Panc1 (cell line): Measurements from ENCODE around the gene SRMS. TPM values are rescaled to one million over a fixed set of nuclear protein-coding genes. Genes with fewer than 3 reads are reported as not detected.

Experiments used
- ATAC-seq: fragments of 200-7000 bp; cut with Tn5 transposase; 2 replicates; pipeline ENCODE4 v1.9.1; 2020; ENCODE audit warnings: mild to moderate bottlenecking, moderate library complexity
- BruUV-seq: library from RNA; stranded (reverse); fragments of 400-500 nt; replicated peaks from 2 replicates; lab custom pipeline; 2021; lab: Mats Ljungman, UMichigan
- CTCF ChIA-PET: fragments of 300-600 bp; sonication (Branson Sonifier 250); formaldehyde crosslinking; loops from one replicate; lab custom pipeline; 2022; ENCODE audit warnings: antibody characterized with exemption; lab: Charles Lee
- POLR2A ChIA-PET: fragments of 300-600 bp; sonication (Branson Sonifier 250); formaldehyde crosslinking; loops from one replicate; lab custom pipeline; 2022; ENCODE audit warnings: antibody characterized with exemption; lab: Charles Lee
- DNase-seq: peaks from one replicate; pipeline ENCODE4 v3.0.0-alpha.2; 2010; ENCODE audit warnings: low read depth, low spot score
- H3K27ac ChIP-seq: 2 replicates; pipeline ENCODE4 v1.5.1; 2011; ENCODE audit warnings: mild to moderate bottlenecking, low read length, inconsistent platforms
- H3K27me3 ChIP-seq: fragments of 200-500 bp; sonication (Bioruptor generic); 2 replicates; pipeline ENCODE4 v1.6.0; 2014; ENCODE audit warnings: low read length, inconsistent platforms; ENCODE audit not compliant: control insufficient read depth, insufficient read depth
- H3K36me3 ChIP-seq: fragments of 200-500 bp; sonication (Bioruptor generic); 2 replicates; pipeline ENCODE4 v1.5.1; 2014; ENCODE audit warnings: inconsistent platforms, mild to moderate bottlenecking, low read length, moderate library complexity; ENCODE audit not compliant: control insufficient read depth, insufficient read depth
- H3K4me1 ChIP-seq: 2 replicates; pipeline ENCODE4 v1.5.1; 2011; ENCODE audit warnings: inconsistent platforms, mild to moderate bottlenecking, low read length, moderate library complexity; ENCODE audit not compliant: control insufficient read depth, insufficient read depth
- H3K4me3 ChIP-seq, 2 experiments: 2 replicates each; pipeline ENCODE4 v1.5.1; 2011 to 2012; ENCODE audit warnings: low read depth in 2 of 2, low read length in 2 of 2, mild to moderate bottlenecking in 2 of 2, inconsistent platforms in 1 of 2, moderate library complexity in 1 of 2
- H3K9me3 ChIP-seq: fragments of 200-500 bp; sonication (Bioruptor generic); 2 replicates; pipeline ENCODE4 v1.5.1; 2014; ENCODE audit warnings: low read depth, mild to moderate bottlenecking, inconsistent platforms, low read length, moderate library complexity; ENCODE audit not compliant: control insufficient read depth, insufficient read depth
- POLR2AphosphoS5 ChIP-seq: IDR thresholded peaks from 2 replicates; pipeline ENCODE4 v1.6.1; 2012; ENCODE audit warnings: mild to moderate bottlenecking, low read depth, low read length, moderate library complexity
- REST ChIP-seq, 2 experiments: IDR thresholded peaks; 2 replicates each; pipeline ENCODE4 v1.6.1; 2011 to 2012; ENCODE audit warnings: low read depth in 2 of 2, control low read depth in 1 of 2, low read length in 1 of 2, mild to moderate bottlenecking in 1 of 2, moderate library complexity in 1 of 2; ENCODE audit not compliant: insufficient read depth in 1 of 2
- SIN3A ChIP-seq: IDR thresholded peaks from 2 replicates; pipeline ENCODE4 v1.6.1; 2012; ENCODE audit warnings: low read depth, mild to moderate bottlenecking, low read length, moderate library complexity, borderline replicate concordance; ENCODE audit not compliant: insufficient read depth
- TCF7L2 ChIP-seq: IDR thresholded peaks from 2 replicates; pipeline ENCODE4 v1.6.1; 2011; ENCODE audit warnings: mild to moderate bottlenecking, low read depth, low read length, inconsistent platforms
- in situ Hi-C: cut with HindIII; loops from 2 replicates; pipeline ENCODE4 v1.10.0; 2016; ENCODE audit warnings: low sequenced_read_pairs, low pct_unique_long_range_greater_than_20kb
- intact Hi-C: fragments of 100-400 bp; cut with micrococcal nuclease; formaldehyde crosslinking; loops from one replicate; pipeline ENCODE4 v1.10.0; 2022; ENCODE audit not compliant: unreplicated experiment
- total RNA-seq: library from RNA; stranded (reverse); gene quantifications from one replicate; pipeline ENCODE4 v1.2.1, GENCODE V29; 2021; ENCODE audit not compliant: unreplicated experiment
- TF ChIP-seq, protein P1 (sequence below): fragments of 450-650 bp; IDR thresholded peaks from 2 replicates; pipeline ENCODE4 v1.5.1; 2017; ENCODE audit warnings: mild to moderate bottlenecking

The SRMS gene
- total RNA-seq, 1 experiment from 2014 or later, result not detected

- POLR2A ChIA-PET, result interaction anchor here (0.6 kb wide), 1 partner anchor 14 kb away, joined by 9 read pairs; no protein-coding TSS in a partner anchor
- TF ChIP-seq SIN3A (no peak), TCF7L2 (no peak), POLR2AphosphoS5 (no peak), REST (IDR thresholded peaks at IDR 0.05; ENCODE audit: insufficient read depth in 1 of 2, low read depth in 2 of 2, low read length in 1 of 2) (no peak)
- TF ChIP-seq, protein P1, sequence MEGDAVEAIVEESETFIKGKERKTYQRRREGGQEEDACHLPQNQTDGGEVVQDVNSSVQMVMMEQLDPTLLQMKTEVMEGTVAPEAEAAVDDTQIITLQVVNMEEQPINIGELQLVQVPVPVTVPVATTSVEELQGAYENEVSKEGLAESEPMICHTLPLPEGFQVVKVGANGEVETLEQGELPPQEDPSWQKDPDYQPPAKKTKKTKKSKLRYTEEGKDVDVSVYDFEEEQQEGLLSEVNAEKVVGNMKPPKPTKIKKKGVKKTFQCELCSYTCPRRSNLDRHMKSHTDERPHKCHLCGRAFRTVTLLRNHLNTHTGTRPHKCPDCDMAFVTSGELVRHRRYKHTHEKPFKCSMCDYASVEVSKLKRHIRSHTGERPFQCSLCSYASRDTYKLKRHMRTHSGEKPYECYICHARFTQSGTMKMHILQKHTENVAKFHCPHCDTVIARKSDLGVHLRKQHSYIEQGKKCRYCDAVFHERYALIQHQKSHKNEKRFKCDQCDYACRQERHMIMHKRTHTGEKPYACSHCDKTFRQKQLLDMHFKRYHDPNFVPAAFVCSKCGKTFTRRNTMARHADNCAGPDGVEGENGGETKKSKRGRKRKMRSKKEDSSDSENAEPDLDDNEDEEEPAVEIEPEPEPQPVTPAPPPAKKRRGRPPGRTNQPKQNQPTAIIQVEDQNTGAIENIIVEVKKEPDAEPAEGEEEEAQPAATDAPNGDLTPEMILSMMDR, result no peak
Measured at GRCh38 chr20:63567136-63567385, 19.5 kb upstream of the SRMS start.

DNA sequence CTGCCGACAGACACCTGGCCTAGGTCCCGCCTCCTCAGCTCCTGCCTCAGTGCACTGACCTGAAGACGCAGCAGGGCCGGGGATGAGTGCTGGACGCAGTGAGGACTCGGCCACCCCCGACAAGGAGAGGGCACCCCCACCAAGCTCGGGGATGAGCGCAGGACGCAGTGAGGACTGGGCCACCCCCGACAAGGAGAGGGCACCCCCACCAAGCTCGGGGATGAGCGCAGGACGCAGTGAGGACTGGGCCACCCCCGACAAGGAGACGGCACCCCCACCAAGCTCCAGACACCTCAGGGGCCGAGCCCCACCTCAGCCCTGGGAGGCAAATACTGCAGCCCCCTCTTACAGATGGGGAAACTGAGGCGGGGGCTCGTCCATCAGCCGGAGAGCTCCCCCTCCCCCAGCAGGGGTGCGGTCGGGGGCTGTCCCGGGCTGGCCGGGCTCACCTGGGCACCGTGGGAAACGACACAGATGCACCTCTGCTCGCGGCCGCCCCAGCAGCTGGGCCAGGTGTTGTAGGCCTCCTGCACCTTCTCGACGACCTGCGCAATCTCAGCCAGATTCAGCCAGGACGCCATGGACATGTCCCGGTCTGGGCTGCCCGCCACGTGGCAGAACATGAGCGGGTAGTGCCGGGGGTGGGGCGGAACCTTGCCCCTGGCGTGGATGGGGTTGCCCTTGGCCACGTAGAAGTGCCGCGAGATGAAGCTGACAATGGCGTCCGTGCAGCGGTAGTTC lies 19.0 kb upstream of the SRMS start:
- ChIA-PET POLR2A (interaction anchor here (0.6 kb wide), 1 partner anchor 14 kb away, joined by 9 read pairs; no protein-coding TSS in a partner anchor), CTCF (no interaction called here)
- no peak overlapping the region for H3K4me3 ChIP-seq
- TF ChIP-seq TCF7L2 (no peak), POLR2AphosphoS5 (no peak)
- ATAC-seq (no peak), DNase-seq (no peak)
- no peak overlapping the region for H3K27ac ChIP-seq
- no peaks in the 10 kb centered on the region for H3K36me3 ChIP-seq
- no peaks in the 10 kb centered on the region for H3K4me1 ChIP-seq
- no peaks in the 10 kb centered on the region for H3K9me3 ChIP-seq
- in situ Hi-C loops (no loop called here), intact Hi-C loops (no loop called here)
- no peaks in the 10 kb centered on the region for H3K27me3 ChIP-seq
- BruUV-seq, result no TSS peak

More at GRCh38 chr20:63567136-63567385, 19.5 kb upstream of the SRMS start:
- in situ Hi-C loops, result no loop called here
- intact Hi-C loops, result no loop called here
- ATAC-seq, result no peak
- CTCF ChIA-PET, result no interaction called here
- BruUV-seq, result no TSS peak
- Histone ChIP-seq H3K27ac (no peak overlapping the region), H3K4me1 (no peaks in the 10 kb centered on the region), H3K4me3 (no peak overlapping the region), H3K9me3 (no peaks in the 10 kb centered on the region), H3K36me3 (no peaks in the 10 kb centered on the region), H3K27me3 (no peaks in the 10 kb centered on the region)
- DNase-seq, result no peak

DNA sequence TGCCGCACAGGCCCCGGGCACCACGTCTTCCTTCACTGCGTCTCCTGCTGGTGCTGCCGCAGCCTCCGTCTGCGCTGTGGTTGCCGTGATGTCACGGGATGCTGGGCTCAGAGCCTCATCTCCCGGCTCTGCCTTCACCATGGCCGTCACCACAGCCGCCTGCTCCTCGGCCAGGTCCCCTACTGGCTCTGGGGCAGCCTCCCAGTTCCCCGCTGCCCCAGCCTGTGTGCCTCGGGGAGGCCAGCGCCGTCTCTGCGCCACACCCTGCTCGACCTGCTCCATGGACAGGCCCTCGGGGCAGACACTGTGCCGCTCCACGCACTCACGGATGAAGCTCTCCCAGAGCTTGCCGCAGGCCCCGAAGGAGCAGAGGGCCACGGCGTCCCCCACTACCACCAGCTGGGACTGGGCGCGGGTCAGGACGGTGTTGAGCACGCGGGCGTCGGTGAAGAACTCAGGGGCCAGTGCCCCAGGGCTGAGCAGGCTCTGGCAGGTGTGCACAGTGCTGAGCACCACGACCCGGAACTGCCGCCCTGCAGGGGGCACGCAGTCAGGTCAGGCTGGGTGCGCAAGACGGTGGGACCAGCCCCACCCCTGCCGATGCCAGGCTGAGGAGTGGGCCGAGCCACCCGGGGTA lies 18.3 kb upstream of the SRMS start:
- ChIA-PET POLR2A (no interaction called here), CTCF (no interaction called here)
- H3K27ac ChIP-seq, result no peak overlapping the region
- no peaks in the 10 kb centered on the region for H3K36me3 ChIP-seq
- no peaks in the 10 kb centered on the region for H3K27me3 ChIP-seq
- in situ Hi-C loops, result no loop called here
- no peaks in the 10 kb centered on the region for H3K9me3 ChIP-seq
- DNase-seq, result no peak
- ATAC-seq, result no peak
- H3K4me3 ChIP-seq, result no peak overlapping the region
- H3K4me1 ChIP-seq, result no peaks in the 10 kb centered on the region
- no TSS peak for BruUV-seq
- intact Hi-C loops, result no loop called here
- no peak for TF ChIP-seq SIN3A
- TF ChIP-seq REST (IDR thresholded peaks at IDR 0.05; ENCODE audit: insufficient read depth in 1 of 2, low read depth in 2 of 2, low read length in 1 of 2), result no peak
- TF ChIP-seq POLR2AphosphoS5, result no peak
- TF ChIP-seq TCF7L2, result no peak
- TF ChIP-seq, protein P1, result no peak
